COR-L47 (cell line): ENCODE data around the gene CLEC19A.

Source experiments
- DNase-seq: peaks from one replicate; lab custom pipeline; 2025; lab: John Stamatoyannopoulos, UW

CLEC19A gene

GRCh38 chr16:19285431-19285830, at the start of gene CLEC19A:
TSS of gene CLEC19A (plus strand) at chr16:19285731. CDS start at chr16:19285852, 121 bp downstream.
- DNase-seq: no peak

GRCh38 chr16:19235886-19236285, 49.6 kb upstream of the CLEC19A start:
- DNase-seq: no peak

- no peak for DNase-seq
Observed at GRCh38 chr16:19236561-19237209, 48.8 kb upstream of the CLEC19A start.

GRCh38 chr16:19238406-19238805, 47.1 kb upstream of the CLEC19A start:
- peak; percentile 16 for DNase-seq

- DNase-seq: no peak
Observed at GRCh38 chr16:19239511-19240155, 45.9 kb upstream of the CLEC19A start.

GRCh38 chr16:19240494-19240893, 45.0 kb upstream of the CLEC19A start:
- no peak for DNase-seq

GRCh38 chr16:19241512-19241911, 44.0 kb upstream of the CLEC19A start:
- DNase-seq: no peak

- DNase-seq: no peak
Observed at GRCh38 chr16:19242186-19242585, 43.3 kb upstream of the CLEC19A start.

- no peak for DNase-seq
Observed at GRCh38 chr16:19242987-19243575, 42.5 kb upstream of the CLEC19A start.

- DNase-seq: peak; percentile 88
Observed at GRCh38 chr16:19245326-19245925, 40.1 kb upstream of the CLEC19A start.

GRCh38 chr16:19252904-19253303, 32.6 kb upstream of the CLEC19A start:
- no peak for DNase-seq

- no peak for DNase-seq
Observed at GRCh38 chr16:19254611-19255010, 30.9 kb upstream of the CLEC19A start.

- no peak for DNase-seq
Observed at GRCh38 chr16:19264123-19264673, 21.3 kb upstream of the CLEC19A start.

GRCh38 chr16:19265380-19265930, 20.1 kb upstream of the CLEC19A start:
- DNase-seq: no peak

- DNase-seq: no peak
Observed at GRCh38 chr16:19266774-19267173, 18.8 kb upstream of the CLEC19A start.

- DNase-seq: no peak
Observed at GRCh38 chr16:19269098-19269497, 16.4 kb upstream of the CLEC19A start.

- no peak for DNase-seq
Observed at GRCh38 chr16:19274165-19274797, 11.2 kb upstream of the CLEC19A start.

GRCh38 chr16:19278403-19278802, 7.1 kb upstream of the CLEC19A start:
- no peak for DNase-seq

- DNase-seq: no peak
Observed at GRCh38 chr16:19281246-19281645, 4.3 kb upstream of the CLEC19A start.

- no peak for DNase-seq
Observed at GRCh38 chr16:19282101-19282500, 3.4 kb upstream of the CLEC19A start.

GRCh38 chr16:19283637-19284036, 1.9 kb upstream of the CLEC19A start:
- no peak for DNase-seq

- DNase-seq: no peak
Observed at GRCh38 chr16:19284207-19284606, 1.3 kb upstream of the CLEC19A start.
